Coronary artery (tissue), 2 donors: ENCODE results near the gene TSHZ1.

Experiments
- DNase-seq: peaks from one replicate; pipeline ENCODE4 v3.0.0-alpha.2; 2017; ENCODE audit warnings: low spot score
- H3K27ac ChIP-seq, 2 donors: fragments of 200-600 bp; sonication (generic); one replicate each; pipeline ENCODE4 v1.5.1; 2016 to 2019
- H3K4me3 ChIP-seq: fragments of 200-600 bp; sonication (generic); 2 replicates; pipeline ENCODE4 v1.5.1; 2016; ENCODE audit warnings: mild to moderate bottlenecking, moderate library complexity
- CTCF ChIP-seq: fragments of 200-600 bp; sonication (generic); IDR thresholded peaks from one replicate; pipeline ENCODE4 v1.5.1; 2019; ENCODE audit warnings: antibody characterized with exemption

The TSHZ1 gene

GRCh38 chr18:75267643-75268363 is 57.2 kb downstream of the TSHZ1 start:
- H3K27ac ChIP-seq = no peak overlapping the region
- DNase-seq = no peak
- H3K4me3 ChIP-seq = no peak overlapping the region
- no peak for TF ChIP-seq CTCF

- Histone ChIP-seq H3K4me3 (no peak overlapping the region), H3K27ac (no peak overlapping the region)
- no peak for DNase-seq
- no peak for TF ChIP-seq CTCF
Measured at GRCh38 chr18:75268364-75268646, 57.7 kb downstream of the TSHZ1 start.

GRCh38 chr18:75269124-75269680 is 58.6 kb downstream of the TSHZ1 start:
- Histone ChIP-seq H3K27ac (no peak overlapping the region), H3K4me3 (no peak overlapping the region)
- no peak for TF ChIP-seq CTCF
- DNase-seq = no peak

- DNase-seq = no peak
- no peak for TF ChIP-seq CTCF
- Histone ChIP-seq H3K4me3 (no peak overlapping the region), H3K27ac (no peak overlapping the region)
Measured at GRCh38 chr18:75269696-75270095, 59.1 kb downstream of the TSHZ1 start.

- H3K27ac ChIP-seq = no peak overlapping the region
- H3K4me3 ChIP-seq = no peak overlapping the region
- DNase-seq = no peak
- no peak for TF ChIP-seq CTCF
Measured at GRCh38 chr18:75271952-75272351, 61.4 kb downstream of the TSHZ1 start.

GRCh38 chr18:75273817-75274216 is 63.2 kb downstream of the TSHZ1 start:
- H3K4me3 ChIP-seq = no peak overlapping the region
- H3K27ac ChIP-seq = no peak overlapping the region
- DNase-seq = no peak
- TF ChIP-seq CTCF = no peak

- no peak for TF ChIP-seq CTCF
- no peak overlapping the region for H3K4me3 ChIP-seq
- H3K27ac ChIP-seq = no peak overlapping the region
- DNase-seq = no peak
Measured at GRCh38 chr18:75275226-75275625, 64.6 kb downstream of the TSHZ1 start.
